ENCODE data around the gene RBBP5. TPM values are rescaled to one million over a fixed set of nuclear protein-coding genes. Genes with fewer than 3 reads are reported as not detected.

Gene RBBP5
- total RNA-seq, 4 donors from 2014 or later, result 11.8 to 18.1 (median 15.9) TPM

DNA sequence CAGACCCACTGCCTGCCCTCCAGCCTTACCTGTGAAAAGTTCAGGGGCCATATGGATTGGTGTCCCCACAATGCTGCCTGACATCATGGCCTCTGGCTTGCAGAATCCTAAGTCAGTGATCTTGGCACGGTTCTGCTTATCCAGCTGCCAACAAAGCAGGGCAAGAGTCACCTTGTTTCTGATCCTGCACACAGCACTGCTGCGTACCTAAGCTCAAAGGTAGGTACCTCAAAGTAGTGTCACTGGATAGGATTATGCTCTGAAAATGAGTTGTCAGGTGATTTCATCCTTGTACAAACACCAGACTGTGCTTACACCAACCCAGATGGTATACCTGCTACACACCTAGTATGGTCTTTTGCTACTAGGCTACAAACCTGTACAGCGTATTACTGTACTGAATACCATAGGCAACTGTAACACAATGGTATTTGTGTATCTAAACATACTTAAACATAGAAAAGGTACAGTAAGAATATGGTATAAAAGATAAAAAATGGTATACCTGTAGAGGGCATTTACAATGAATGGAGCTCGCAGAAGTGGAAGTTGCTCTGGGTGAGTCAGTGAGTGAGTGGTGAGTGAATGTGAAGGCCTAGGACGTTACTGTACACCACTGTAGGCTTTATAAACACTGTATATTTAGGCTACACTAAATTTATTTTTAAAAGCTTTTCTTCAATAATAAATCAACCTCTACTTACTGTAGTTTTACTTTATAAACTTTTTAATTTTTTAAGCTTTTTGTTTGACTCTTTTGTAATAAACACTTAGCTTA is 29.1 kb upstream of the RBBP5 start:
- TF ChIP-seq POLR2A (IDR thresholded peaks at IDR 0.05), result no peak
- TF ChIP-seq, protein P1, sequence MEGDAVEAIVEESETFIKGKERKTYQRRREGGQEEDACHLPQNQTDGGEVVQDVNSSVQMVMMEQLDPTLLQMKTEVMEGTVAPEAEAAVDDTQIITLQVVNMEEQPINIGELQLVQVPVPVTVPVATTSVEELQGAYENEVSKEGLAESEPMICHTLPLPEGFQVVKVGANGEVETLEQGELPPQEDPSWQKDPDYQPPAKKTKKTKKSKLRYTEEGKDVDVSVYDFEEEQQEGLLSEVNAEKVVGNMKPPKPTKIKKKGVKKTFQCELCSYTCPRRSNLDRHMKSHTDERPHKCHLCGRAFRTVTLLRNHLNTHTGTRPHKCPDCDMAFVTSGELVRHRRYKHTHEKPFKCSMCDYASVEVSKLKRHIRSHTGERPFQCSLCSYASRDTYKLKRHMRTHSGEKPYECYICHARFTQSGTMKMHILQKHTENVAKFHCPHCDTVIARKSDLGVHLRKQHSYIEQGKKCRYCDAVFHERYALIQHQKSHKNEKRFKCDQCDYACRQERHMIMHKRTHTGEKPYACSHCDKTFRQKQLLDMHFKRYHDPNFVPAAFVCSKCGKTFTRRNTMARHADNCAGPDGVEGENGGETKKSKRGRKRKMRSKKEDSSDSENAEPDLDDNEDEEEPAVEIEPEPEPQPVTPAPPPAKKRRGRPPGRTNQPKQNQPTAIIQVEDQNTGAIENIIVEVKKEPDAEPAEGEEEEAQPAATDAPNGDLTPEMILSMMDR (IDR thresholded peaks at IDR 0.05), result no peak
- TF ChIP-seq EP300 (IDR thresholded peaks at IDR 0.05), result no peak
- TF ChIP-seq POLR2AphosphoS5 (IDR thresholded peaks at IDR 0.05), result no peak
- Histone ChIP-seq H3K27me3 (no peaks in the 10 kb centered on the region), H3K4me1 (no peaks in the 10 kb centered on the region), H3K4me3 (no peak overlapping the region), H3K27ac (no peak overlapping the region), H3K36me3 (peaks cover 0 to 92% of the 10 kb centered on the region in 2 donors), H3K9me3 (no peaks in the 10 kb centered on the region)
- ATAC-seq, result no peak
- 76 to 83% methylated on average over 3 to 4 of the region's 5 CpGs for WGBS, 2 donors (ENCODE audit: low coverage in 1 of 2)

DNA sequence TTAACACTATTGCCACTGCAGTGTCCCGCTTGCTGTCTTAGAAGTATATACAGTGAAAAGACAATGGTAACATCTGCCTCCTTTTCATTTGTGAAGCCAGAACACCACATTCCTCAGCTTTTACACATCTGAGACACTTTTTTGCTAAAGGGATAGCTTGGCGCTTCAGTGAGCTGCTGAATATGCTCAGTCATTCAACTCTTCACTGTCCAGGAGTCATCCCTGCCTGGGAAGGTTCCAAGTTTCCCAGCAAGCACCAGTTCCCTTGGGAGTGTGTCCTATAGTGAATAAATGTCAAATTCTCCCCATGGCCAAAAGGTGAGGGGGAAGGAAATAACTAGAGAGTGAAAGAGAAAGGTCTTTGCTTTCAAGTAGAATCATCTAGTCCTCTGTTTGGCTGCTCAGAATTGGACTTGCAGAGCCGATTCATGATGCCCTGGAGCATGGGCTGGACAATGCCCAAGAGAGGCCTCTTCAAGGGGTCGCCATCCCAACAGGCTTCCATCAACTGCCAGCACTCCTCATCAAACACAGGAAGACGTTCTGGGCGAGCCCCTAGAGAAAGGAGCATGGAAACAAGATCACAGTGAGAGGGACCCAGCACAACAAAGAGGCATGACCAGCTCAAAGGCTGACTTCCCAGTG is 25.5 kb upstream of the RBBP5 start:
- H3K36me3 ChIP-seq, result peaks cover 0 to 60% of the 10 kb centered on the region in 2 donors
- no peak for TF ChIP-seq EP300 (IDR thresholded peaks at IDR 0.05)
- TF ChIP-seq, protein P1 (IDR thresholded peaks at IDR 0.05), result no peak

DNA sequence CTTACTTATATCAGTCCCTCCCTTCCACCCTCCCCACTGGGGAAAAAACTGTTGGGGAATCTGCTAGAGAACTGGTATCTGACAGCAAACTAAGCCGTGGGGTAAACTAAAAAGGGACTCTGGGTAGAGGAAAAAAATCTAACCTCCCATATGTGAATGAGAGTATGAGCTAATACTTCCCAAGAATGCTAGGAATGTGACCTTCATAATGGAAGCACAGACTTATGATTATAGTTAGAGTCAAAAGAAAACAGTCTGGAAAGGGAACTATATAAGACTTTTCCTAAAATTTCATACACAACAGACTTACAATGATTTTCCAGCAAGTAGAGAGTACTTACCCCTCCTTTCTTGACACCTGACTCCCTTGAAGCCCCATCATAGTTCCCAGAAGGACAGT is 23.0 kb upstream of the RBBP5 start:
- WGBS, 2 donors (ENCODE audit: low coverage in 1 of 2), result 0 to 17% methylated on average over 1 of the region's 1 CpG
- TF ChIP-seq EP300 (IDR thresholded peaks at IDR 0.05) (no peak), POLR2AphosphoS5 (IDR thresholded peaks at IDR 0.05) (no peak), POLR2A (IDR thresholded peaks at IDR 0.05) (no peak)
- TF ChIP-seq, protein P1 (IDR thresholded peaks at IDR 0.05), result no peak
- H3K4me3 ChIP-seq, result no peak overlapping the region
- H3K27me3 ChIP-seq, result no peaks in the 10 kb centered on the region
- no peaks in the 10 kb centered on the region for H3K9me3 ChIP-seq
- H3K27ac ChIP-seq, result peak overlapping the region; percentile 13 to 63 (median 55)
- H3K4me1 ChIP-seq, result peaks cover 0 to 28% (median 5%) of the 10 kb centered on the region in 3 donors
- H3K36me3 ChIP-seq, result peaks cover 0 to 39% of the 10 kb centered on the region in 2 donors
- ATAC-seq, result peak; percentile 41

More for the DNA sequence above, 25.5 kb upstream of the RBBP5 start:
- Histone ChIP-seq H3K4me1 (peaks cover 0 to 18% (median 2%) of the 10 kb centered on the region in 3 donors), H3K27me3 (no peaks in the 10 kb centered on the region), H3K9me3 (no peaks in the 10 kb centered on the region), H3K4me3 (no peak overlapping the region), H3K27ac (no peak overlapping the region)
- WGBS, 2 donors (ENCODE audit: low coverage in 1 of 2), result 50 to 60% methylated on average over 4 of the region's 6 CpGs
- ATAC-seq, result no peak

DNA sequence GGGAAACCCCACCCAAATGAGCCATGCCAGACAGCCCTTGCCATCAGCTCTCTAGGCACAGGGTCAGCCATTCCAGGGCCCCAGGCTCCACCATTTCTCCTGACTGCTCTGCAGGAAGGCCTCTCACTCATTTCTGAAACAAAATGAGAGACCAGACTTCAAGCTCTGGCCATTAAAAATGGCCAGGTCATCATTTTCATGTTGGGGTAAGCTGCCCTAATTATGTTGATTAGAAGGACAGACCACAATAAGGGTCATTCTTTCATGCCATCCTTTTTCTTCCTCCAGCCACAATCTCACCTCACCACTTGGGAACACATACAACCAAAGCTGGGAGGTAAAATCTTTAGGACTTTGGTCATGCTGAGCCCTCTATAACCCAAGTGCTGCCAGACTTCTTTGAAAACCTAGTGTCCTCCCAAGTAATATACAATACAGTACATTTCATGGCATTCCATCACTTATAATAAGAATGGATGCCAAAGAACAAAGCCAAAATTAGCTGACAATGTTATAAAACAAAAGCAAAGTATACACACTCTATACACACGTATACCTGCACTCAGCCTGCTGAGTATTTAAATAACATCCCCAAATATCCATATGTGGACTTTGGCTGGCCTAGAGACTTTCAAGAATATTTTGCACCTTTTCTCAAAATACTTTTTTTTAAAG is 22.4 kb upstream of the RBBP5 start:
- Histone ChIP-seq H3K4me1 (peaks cover 0 to 28% (median 5%) of the 10 kb centered on the region in 3 donors), H3K4me3 (no peak overlapping the region), H3K27ac (peak overlapping the region in 3 of 4 donors; percentile 54 to 63 (median 56)), H3K9me3 (no peaks in the 10 kb centered on the region), H3K27me3 (no peaks in the 10 kb centered on the region), H3K36me3 (peaks cover 0 to 35% of the 10 kb centered on the region in 2 donors)
- no peak for ATAC-seq
- WGBS, 2 donors (ENCODE audit: low coverage in 1 of 2), result 47 to 55% methylated on average over 1 of the region's 1 CpG
- TF ChIP-seq POLR2A (IDR thresholded peaks at IDR 0.05) (no peak), POLR2AphosphoS5 (IDR thresholded peaks at IDR 0.05) (no peak), EP300 (IDR thresholded peaks at IDR 0.05) (no peak)
- TF ChIP-seq, protein P1 (IDR thresholded peaks at IDR 0.05), result no peak
